Measurements from ENCODE around the gene AOC1. TPM values are rescaled to one million over a fixed set of nuclear protein-coding genes. Genes with fewer than 3 reads are reported as not detected.

AOC1 gene
- total RNA-seq, 1 experiment from 2014 or later: not detected

Other genes with a start within 250 kb of the AOC1 start
- gene GIMAP6, start 220.1 kb upstream of the AOC1 start, total RNA-seq (2014; rRNA removed; shearing (Covaris generic)): not detected in 2 replicates
- 3.0 and 3.1 TPM in 2 replicates for gene GIMAP2, start 166.8 kb upstream of the AOC1 start, total RNA-seq (2014; rRNA removed; shearing (Covaris generic))
- gene GIMAP1, start 135.9 kb upstream of the AOC1 start, total RNA-seq (2014; rRNA removed; shearing (Covaris generic)): not detected in 2 replicates
- gene GIMAP5, start 115.1 kb upstream of the AOC1 start, total RNA-seq (2014; rRNA removed; shearing (Covaris generic)): not detected in 2 replicates
- gene TMEM176B, start 52.2 kb upstream of the AOC1 start, total RNA-seq (2014; rRNA removed; shearing (Covaris generic)): not detected in 2 replicates
- 0.10 TPM in 1 of 2 replicates, not detected in the other for gene TMEM176A, start 51.7 kb upstream of the AOC1 start, total RNA-seq (2014; rRNA removed; shearing (Covaris generic))
- gene KCNH2, start 125.8 kb downstream of the AOC1 start, total RNA-seq (2014; rRNA removed; shearing (Covaris generic)): 0.27 and 0.58 TPM in 2 replicates
- 0.30 and 0.46 TPM in 2 replicates for gene NOS3, start 138.5 kb downstream of the AOC1 start, total RNA-seq (2014; rRNA removed; shearing (Covaris generic))
- gene ATG9B, start 172.0 kb downstream of the AOC1 start, total RNA-seq (2014; rRNA removed; shearing (Covaris generic)): 0.25 TPM in 1 of 2 replicates, not detected in the other
- gene ABCB8, start 175.9 kb downstream of the AOC1 start, total RNA-seq (2014; rRNA removed; shearing (Covaris generic)): 26.8 and 32.7 TPM in 2 replicates
- 1.1 and 2.0 TPM in 2 replicates for gene ASIC3, start 196.0 kb downstream of the AOC1 start, total RNA-seq (2014; rRNA removed; shearing (Covaris generic))
- 10.8 and 13.1 TPM in 2 replicates for gene CDK5, start 205.4 kb downstream of the AOC1 start, total RNA-seq (2014; rRNA removed; shearing (Covaris generic))
- gene SLC4A2, start 207.1 kb downstream of the AOC1 start, total RNA-seq (2014; rRNA removed; shearing (Covaris generic)): 199 and 223 TPM in 2 replicates
- 63.4 and 77.1 TPM in 2 replicates for gene FASTK, start 228.3 kb downstream of the AOC1 start, total RNA-seq (2014; rRNA removed; shearing (Covaris generic))
- gene TMUB1, start 231.0 kb downstream of the AOC1 start, total RNA-seq (2014; rRNA removed; shearing (Covaris generic)): 35.2 and 46.6 TPM in 2 replicates
- 39.6 and 43.2 TPM in 2 replicates for gene AGAP3, start 234.0 kb downstream of the AOC1 start, total RNA-seq (2014; rRNA removed; shearing (Covaris generic))